HG03342 (cell line): ENCODE data around the gene DDX53.
A peak's percentile ranks its signal among the peaks of the same experiment; 100 is the strongest.

ENCODE experiments used
- ATAC-seq: cut with Tn5 transposase; IDR thresholded peaks from one replicate; pipeline ENCODE4 v1.9.1; 2021; ENCODE audit warnings: mild to moderate bottlenecking, moderate library complexity; ENCODE audit not compliant: unreplicated experiment

Gene DDX53

GRCh38 chrX:23048806-23049573 lies 49.2 kb downstream of the DDX53 start:
- ATAC-seq = peak; percentile 43

GRCh38 chrX:23052324-23052723 lies 52.6 kb downstream of the DDX53 start:
- no peak for ATAC-seq
